Transverse colon (tissue), 4 donors: Measurements from ENCODE around the gene ATP1B3. TPM values are rescaled to one million over a fixed set of nuclear protein-coding genes. Genes with fewer than 3 reads are reported as not detected.
A peak's percentile ranks its signal among the peaks of the same experiment; 100 is the strongest.

Experiments
- DNase-seq: peaks from one replicate; pipeline ENCODE4 v3.0.0-alpha.2; 2019
- H3K27ac ChIP-seq, 4 donors: fragments of 200-600 bp; sonication (generic); 2 replicates each; pipeline ENCODE4 v1.5.1; 2016 to 2018; ENCODE audit warnings: inconsistent platforms in 4 of 4
- H3K27me3 ChIP-seq: fragments of 200-600 bp; sonication (generic); 2 replicates; pipeline ENCODE4 v1.5.1; 2017; ENCODE audit warnings: inconsistent platforms
- H3K36me3 ChIP-seq, 4 donors: fragments of 200-600 bp; sonication (generic); 2 replicates each; pipeline ENCODE4 v1.5.1; 2017 to 2019; ENCODE audit warnings: inconsistent platforms in 4 of 4
- H3K4me1 ChIP-seq, 4 donors: fragments of 200-600 bp; sonication (generic); 2 replicates each; pipeline ENCODE4 v1.5.1; 2017 to 2020; ENCODE audit warnings: inconsistent platforms in 4 of 4
- H3K4me3 ChIP-seq, 4 donors: fragments of 200-600 bp; sonication (generic); 1 replicate in 1 of 4; 2 replicates in 3 of 4; pipeline versions ENCODE4 v1.5.1 to v1.6.1; 2017 to 2019; ENCODE audit warnings: inconsistent platforms in 4 of 4
- H3K9me3 ChIP-seq, 2 donors: fragments of 200-600 bp; sonication (generic); 2 replicates each; pipeline ENCODE4 v1.5.1; 2017 to 2019; ENCODE audit warnings: inconsistent platforms in 2 of 2
- CTCF ChIP-seq, 5 experiments: fragments of 200-600 bp in 3 of 5; fragments of 450-650 bp in 2 of 5; sonication (generic) in 3 of 5; IDR thresholded peaks; 1 replicate in 2 of 5; 2 replicates in 3 of 5; pipeline ENCODE4 v1.5.1; 2016 to 2017; ENCODE audit warnings: antibody characterized with exemption in 5 of 5, inconsistent platforms in 3 of 5, mild to moderate bottlenecking in 2 of 5, moderate library complexity in 1 of 5
- EP300 ChIP-seq: sonication (generic); formaldehyde crosslinking; IDR thresholded peaks from one replicate; pipeline ENCODE4 v1.6.1; 2017; ENCODE audit warnings: antibody characterized with exemption, low read depth
- POLR2A ChIP-seq: fragments of 450-650 bp; IDR thresholded peaks from one replicate; pipeline ENCODE4 v1.6.1; 2016; ENCODE audit warnings: antibody characterized with exemption, mild to moderate bottlenecking, moderate library complexity
- POLR2AphosphoS5 ChIP-seq, 3 donors: sonication (generic); formaldehyde crosslinking; IDR thresholded peaks; one replicate each; pipeline ENCODE4 v1.6.1; 2016; ENCODE audit warnings: antibody characterized with exemption in 3 of 3
- WGBS, 2 donors: methylation state at CpG; one replicate each; pipeline ENCODE4 v1.1.5; 2018; ENCODE audit warnings: low coverage in 1 of 2; 5-methylcytosine and 5-hydroxymethylcytosine counted together
- in situ Hi-C, 4 donors: fragments of 200-750 bp; cut with MboI; loops; one replicate each; pipeline versions ENCODE4 v1.15.0 to v1.15.1; 2017; ENCODE audit warnings: low sequenced_read_pairs in 3 of 4, low pct_ligation_motif_present in 1 of 4, low pct_unique_long_range_greater_than_20kb in 1 of 4
- intact Hi-C: fragments of 100-400 bp; cut with DNase I; formaldehyde crosslinking; loops from one replicate; pipeline ENCODE4 v1.15.1; 2023; ENCODE audit warnings: low total_unique reads
- total RNA-seq, 4 donors: library from RNA; depleted of rRNA; stranded (reverse); fragments of >200 nt; gene quantifications; one replicate each; pipeline ENCODE4 v1.1.0, GENCODE V29; 2016

ATP1B3 gene
- total RNA-seq, 4 donors from 2014 or later = 79.6 to 251 (median 196) TPM

GRCh38 chr3:141952611-141953010 is 76.2 kb downstream of the ATP1B3 start:
- TF ChIP-seq CTCF (IDR thresholded peaks at IDR 0.05) (no peak), EP300 (no peak), POLR2AphosphoS5 (IDR thresholded peaks at IDR 0.05) (no peak), POLR2A (no peak)
- no peak for DNase-seq
- Histone ChIP-seq H3K27ac (no peak overlapping the region), H3K9me3 (no peaks in the 10 kb centered on the region), H3K36me3 (no peaks in the 10 kb centered on the region), H3K4me3 (no peak overlapping the region), H3K27me3 (no peaks in the 10 kb centered on the region), H3K4me1 (peaks cover 0 to 13% (median 7%) of the 10 kb centered on the region in 4 donors)
- in situ Hi-C loops = no loop called here
- intact Hi-C loops = no loop called here
- WGBS, 2 donors = 83% methylated on average over 2 of the region's 2 CpGs

- in situ Hi-C loops (no loop called here), intact Hi-C loops (no loop called here)
- Histone ChIP-seq H3K4me1 (peaks cover 0 to 12% (median 6%) of the 10 kb centered on the region in 4 donors), H3K4me3 (no peak overlapping the region), H3K27ac (peak overlapping the region in 2 of 4 donors; percentile 13 to 29), H3K36me3 (no peaks in the 10 kb centered on the region), H3K9me3 (no peaks in the 10 kb centered on the region), H3K27me3 (no peaks in the 10 kb centered on the region)
- WGBS, 2 donors = 64 to 78% methylated on average over 4 to 6 of the region's 6 CpGs
- no peak for DNase-seq
- TF ChIP-seq EP300 = no peak
- no peak for TF ChIP-seq POLR2AphosphoS5 (IDR thresholded peaks at IDR 0.05)
- no peak for TF ChIP-seq CTCF (IDR thresholded peaks at IDR 0.05)
- TF ChIP-seq POLR2A = no peak
These were observed 78.7 kb downstream of the ATP1B3 start for GRCh38 chr3:141955175-141955574.

- TF ChIP-seq CTCF (IDR thresholded peaks at IDR 0.05) (no peak), EP300 (no peak), POLR2AphosphoS5 (IDR thresholded peaks at IDR 0.05) (no peak), POLR2A (no peak)
- in situ Hi-C loops = loop anchor here in 1 of 4 donors (10.0 kb wide), 1 partner anchor 315 kb away; no protein-coding TSS in a partner anchor
- intact Hi-C loops = loop anchor here (10.0 kb wide), 1 partner anchor 315 kb away; no protein-coding TSS in a partner anchor
- 68 to 75% methylated on average over 8 of the region's 8 CpGs for WGBS, 2 donors
- Histone ChIP-seq H3K9me3 (no peaks in the 10 kb centered on the region), H3K36me3 (peaks cover 0 to 7% (median 0%) of the 10 kb centered on the region in 4 donors), H3K4me3 (no peak overlapping the region), H3K27ac (peak overlapping the region; percentile 33 to 52 (median 42)), H3K4me1 (peaks cover 0 to 7% (median 0%) of the 10 kb centered on the region in 4 donors), H3K27me3 (no peaks in the 10 kb centered on the region)
- DNase-seq = no peak
These were observed 83.4 kb downstream of the ATP1B3 start for GRCh38 chr3:141959589-141960554.

GRCh38 chr3:141960731-141961130 is 84.3 kb downstream of the ATP1B3 start:
- no peaks in the 10 kb centered on the region for H3K27me3 ChIP-seq
- H3K9me3 ChIP-seq = no peaks in the 10 kb centered on the region
- H3K36me3 ChIP-seq = peaks cover 0 to 7% (median 0%) of the 10 kb centered on the region in 4 donors
- in situ Hi-C loops (loop anchor here in 1 of 4 donors (10.0 kb wide), 1 partner anchor 314 kb away; no protein-coding TSS in a partner anchor), intact Hi-C loops (loop anchor here (10.0 kb wide), 1 partner anchor 314 kb away; no protein-coding TSS in a partner anchor)
- H3K4me3 ChIP-seq = no peak overlapping the region
- DNase-seq = no peak
- peak overlapping the region in 3 of 4 donors; percentile 33 to 52 (median 39) for H3K27ac ChIP-seq
- 66 to 79% methylated on average over 3 of the region's 3 CpGs for WGBS, 2 donors
- H3K4me1 ChIP-seq = peaks cover 0 to 7% (median 0%) of the 10 kb centered on the region in 4 donors
- TF ChIP-seq CTCF (IDR thresholded peaks at IDR 0.05) = no peak
- no peak for TF ChIP-seq POLR2AphosphoS5 (IDR thresholded peaks at IDR 0.05)
- TF ChIP-seq EP300 = no peak
- TF ChIP-seq POLR2A = no peak
